GM12878 (cell line): ENCODE results near the gene CYP26B1. TPM values are rescaled to one million over a fixed set of nuclear protein-coding genes. Genes with fewer than 3 reads are reported as not detected.

ENCODE experiments used
- ATAC-seq: fragments of 200-7000 bp; cut with Tn5 transposase; 3 replicates; pipeline ENCODE4 v1.9.1; 2020; ENCODE audit warnings: mild to moderate bottlenecking, moderate library complexity
- BruUV-seq: library from RNA; stranded (reverse); fragments of 400-500 nt; replicated peaks from 2 replicates; lab custom pipeline; 2021; lab: Mats Ljungman, UMichigan
- CTCF ChIA-PET: fragments of 300-600 bp; sonication (Branson Sonifier 250); formaldehyde crosslinking; extraction: SDS; loops from one replicate; lab custom pipeline; 2021; ENCODE audit warnings: inconsistent platforms; lab: Yijun Ruan, JAX
- POLR2A ChIA-PET: fragments of 350-600 bp; formaldehyde crosslinking; extraction: SDS; loops from one replicate; lab custom pipeline; 2021; ENCODE audit warnings: inconsistent platforms; lab: Charles Lee
- RAD21 ChIA-PET: fragments of 300-600 bp; sonication (Branson Sonifier 250); formaldehyde crosslinking; loops from one replicate; lab custom pipeline; 2023; ENCODE audit warnings: antibody characterized with exemption; ENCODE audit not compliant: unreplicated experiment; lab: Charles Lee
- SMC1A ChIA-PET: fragments of 300-600 bp; sonication (Branson Sonifier 250); formaldehyde crosslinking; loops from one replicate; lab custom pipeline; 2023; ENCODE audit not compliant: unreplicated experiment, uncharacterized antibody; lab: Charles Lee
- DNase-seq: peaks from one replicate; pipeline ENCODE4 v3.0.0-alpha.2; 2011; ENCODE audit warnings: low read depth, low spot score
- FAIRE-seq: peaks from 3 replicates; lab custom pipeline; 2011; peaks lifted over from hg19 to GRCh38; lab: Jason Lieb, UNC
- H2AFZ ChIP-seq: 2 replicates; pipeline ENCODE4 v1.6.0; 2011; ENCODE audit warnings: low read depth, low read length, control low read depth; ENCODE audit not compliant: control insufficient read depth
- H3K27ac ChIP-seq: 2 replicates; pipeline ENCODE4 v1.5.1; 2011; ENCODE audit warnings: control low read depth; ENCODE audit not compliant: control insufficient read depth, insufficient read depth
- H3K27me3 ChIP-seq, 2 experiments: replicated peaks in 1 of 2; 2 replicates each; pipeline versions ENCODE4 v1.6.0 to v1.6.1; 2011; ENCODE audit warnings: low read length in 1 of 2; ENCODE audit not compliant: control insufficient read depth in 2 of 2, insufficient read depth in 2 of 2
- H3K36me3 ChIP-seq, 2 experiments: 2 replicates each; pipeline ENCODE4 v1.5.1; 2011; ENCODE audit warnings: low read length in 1 of 2; ENCODE audit not compliant: control insufficient read depth in 2 of 2, insufficient read depth in 2 of 2
- H3K4me1 ChIP-seq: 2 replicates; pipeline ENCODE4 v1.6.1; 2011; ENCODE audit warnings: mild to moderate bottlenecking, low read length, moderate library complexity, mixed read lengths; ENCODE audit not compliant: control insufficient read depth, insufficient read depth
- H3K4me2 ChIP-seq: 2 replicates; pipeline ENCODE4 v1.6.0; 2011; ENCODE audit warnings: control low read depth; ENCODE audit not compliant: control insufficient read depth, insufficient read depth
- H3K4me3 ChIP-seq: fragments of 200-600 bp; sonication (generic); 2 replicates; pipeline ENCODE4 v1.5.1; 2016
- H3K79me2 ChIP-seq: 2 replicates; pipeline ENCODE4 v1.6.0; 2011; ENCODE audit warnings: low read length; ENCODE audit not compliant: control insufficient read depth, insufficient read depth
- H3K9ac ChIP-seq: 2 replicates; pipeline ENCODE4 v1.8.0; 2011; ENCODE audit warnings: low read length, control low read depth, mixed read lengths; ENCODE audit not compliant: control insufficient read depth, insufficient read depth
- H3K9me3 ChIP-seq: replicated peaks from 3 replicates; pipeline ENCODE4 v1.5.1; 2011; ENCODE audit warnings: mild to moderate bottlenecking, low read length; ENCODE audit not compliant: control insufficient read depth, insufficient read depth
- H4K20me1 ChIP-seq: 2 replicates; pipeline ENCODE4 v1.6.0; 2011; ENCODE audit not compliant: control insufficient read depth, insufficient read depth
- CBX5 ChIP-seq: sonication (generic); IDR thresholded peaks from 2 replicates; pipeline ENCODE4 v1.6.1; 2016; ENCODE audit warnings: low read depth, moderate library complexity, mild to moderate bottlenecking, inconsistent platforms
- CHD1 ChIP-seq: IDR thresholded peaks from 2 replicates; pipeline ENCODE4 v1.6.1; 2012; ENCODE audit warnings: low read depth, low read length, improper control_type of control experiment
- EGR1 ChIP-seq, 2 experiments: IDR thresholded peaks; 1 replicate in 1 of 2; 2 replicates in 1 of 2; pipeline ENCODE4 v1.6.1; 2011 to 2012; ENCODE audit warnings: low read depth in 2 of 2, low read length in 2 of 2, borderline replicate concordance in 1 of 2, mild to moderate bottlenecking in 1 of 2, moderate library complexity in 1 of 2
- FOXM1 ChIP-seq: IDR thresholded peaks from 2 replicates; pipeline ENCODE4 v1.6.1; 2012; ENCODE audit warnings: low read depth, mild to moderate bottlenecking, inconsistent platforms, low read length, moderate library complexity
- GABPA ChIP-seq: IDR thresholded peaks from 2 replicates; pipeline ENCODE4 v1.6.1; 2014; ENCODE audit warnings: antibody characterized with exemption, low read depth, mild to moderate bottlenecking, inconsistent platforms
- NBN ChIP-seq: fragments of 450-650 bp; IDR thresholded peaks from 2 replicates; pipeline ENCODE4 v1.6.1; 2016
- NFXL1 ChIP-seq: fragments of 450-650 bp; IDR thresholded peaks from 2 replicates; pipeline ENCODE4 v1.6.1; 2017; ENCODE audit warnings: antibody characterized with exemption, mild to moderate bottlenecking, borderline replicate concordance
- PML ChIP-seq: IDR thresholded peaks from 2 replicates; pipeline ENCODE4 v1.6.1; 2012; ENCODE audit warnings: low read length, inconsistent platforms
- RAD51 ChIP-seq: fragments of 450-650 bp; IDR thresholded peaks from 2 replicates; pipeline ENCODE4 v1.6.1; 2016; ENCODE audit warnings: moderate library complexity, mild to moderate bottlenecking, inconsistent platforms
- ZBED1 ChIP-seq: IDR thresholded peaks from 2 replicates; pipeline ENCODE4 v1.6.1; 2016; ENCODE audit warnings: borderline replicate concordance
- ZNF207 ChIP-seq: fragments of 450-650 bp; IDR thresholded peaks from 2 replicates; pipeline ENCODE4 v1.6.1; 2014; ENCODE audit warnings: antibody characterized with exemption, mild to moderate bottlenecking, borderline replicate concordance
- WGBS: methylation state at CpG from one replicate; pipeline ENCODE4 v1.1.6; 2016; ENCODE audit warnings: low lambda C conversion rate; ENCODE audit not compliant: insufficient replicate concordance, insufficient coverage; ENCODE audit errors: missing lambda C conversion rate; 5-methylcytosine and 5-hydroxymethylcytosine counted together
- in situ Hi-C: fragments of 300-500 bp; cut with MboI; formaldehyde crosslinking; loops from 9 replicates; pipeline ENCODE4 v1.14.3; 2018; ENCODE audit warnings: mixed read lengths
- intact Hi-C: fragments of 100-400 bp; cut with micrococcal nuclease; formaldehyde crosslinking; loops from one replicate; pipeline ENCODE4 v1.14.2; 2022; ENCODE audit not compliant: unreplicated experiment
- polyA plus RNA-seq, 11 experiments: library from polyadenylated mRNA; depleted of rRNA in 4 of 11; unstranded in 6 of 11; stranded (reverse) in 5 of 11; fragments of >200 nt; fragmentation: Nextera tagmentation in 4 of 11; fragmentation: Illumina TruSeq in 1 of 11; extraction: Ambion mirVana in 4 of 11; extraction: Trizol in 1 of 11; gene quantifications; 1 replicate in 1 of 11; 2 replicates in 10 of 11; pipeline versions ENCODE4 v1.2.1 to v1.2.3, GENCODE V29; 2011 to 2016; ENCODE audit warnings: inconsistent platforms in 2 of 11, missing spikeins in 2 of 11, low read depth in 1 of 11
- total RNA-seq, 4 experiments: library from RNA; depleted of rRNA in 3 of 4; stranded (reverse); fragments of >200 nt in 3 of 4; fragmentation: Illumina TruSeq in 1 of 4; extraction: Trizol in 1 of 4; gene quantifications; 2 replicates each; pipeline versions ENCODE4 v1.2.1 to v1.2.3, GENCODE V29; 2013 to 2021
- TF ChIP-seq, protein P1 (sequence below): fragments of 150-350 bp; IDR thresholded peaks from 2 replicates; pipeline ENCODE4 v1.6.1; 2016; ENCODE audit warnings: low read depth, low read length
- TF ChIP-seq, protein P2 (sequence below): fragments of 450-650 bp; IDR thresholded peaks from 2 replicates; pipeline ENCODE4 v1.6.1; 2014; ENCODE audit warnings: mild to moderate bottlenecking
- TF ChIP-seq, protein P3 (sequence below): IDR thresholded peaks from 2 replicates; pipeline ENCODE4 v1.6.1; 2012; ENCODE audit warnings: low read depth, low read length, improper control_type of control experiment

CYP26B1 gene
- total and polyA plus RNA-seq, 10 of the 15 experiments (the other 5 are each of a cell fraction or from before 2014, with no cell fraction given): not detected

DNA sequence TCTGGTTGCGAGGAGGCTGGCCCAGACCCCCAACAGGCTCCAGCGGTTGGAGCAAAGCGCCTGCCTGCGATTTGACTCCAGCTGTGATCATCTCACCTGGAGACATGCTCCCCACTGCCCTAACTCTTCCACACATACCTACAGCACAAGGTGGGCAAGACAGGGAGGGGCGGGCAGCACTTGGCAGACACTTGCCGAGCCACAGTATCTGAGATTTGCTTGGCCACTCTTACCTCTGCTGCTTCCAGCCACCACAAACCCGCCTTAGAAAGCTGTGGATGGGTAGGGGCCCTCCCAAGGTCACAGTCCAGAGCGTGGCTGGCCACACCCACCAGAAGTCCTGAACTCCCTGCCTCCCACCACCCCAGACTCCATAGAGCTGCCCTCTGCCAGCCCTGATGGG lies 8.2 kb downstream of the CYP26B1 start:
- no peak for ATAC-seq
- no peak for DNase-seq
- Histone ChIP-seq H2AFZ (no peak overlapping the region), H3K36me3 (no peaks in the 10 kb centered on the region), H3K4me1 (no peaks in the 10 kb centered on the region), H3K9me3 (no peaks in the 10 kb centered on the region), H3K9ac (no peak overlapping the region), H3K4me2 (no peak overlapping the region), H3K4me3 (no peak overlapping the region)
- intact Hi-C loops: loop anchor here (5.0 kb wide), 2 partner anchors 217 to 592 kb away; no protein-coding TSS in a partner anchor
- FAIRE-seq: no peak
- CTCF ChIA-PET: no interaction called here
- in situ Hi-C loops: loop anchor here (25.0 kb wide), 1 partner anchor 852 kb away; no protein-coding TSS in a partner anchor
- 46% methylated on average over 8 of the region's 8 CpGs for WGBS
- POLR2A ChIA-PET: no interaction called here
- RAD21 ChIA-PET: interaction anchor here (1.5 kb wide), 1 partner anchor 11 kb away, joined by 5 read pairs; no protein-coding TSS in a partner anchor
- BruUV-seq: no TSS peak
- no peak for TF ChIP-seq CBX5
- TF ChIP-seq RAD51: no peak
- TF ChIP-seq CHD1: no peak
- TF ChIP-seq EGR1 (IDR thresholded peaks at IDR 0.05; ENCODE audit: borderline replicate concordance in 1 of 2, low read depth in 2 of 2, low read length in 2 of 2): no peak
- TF ChIP-seq NFXL1: no peak
- TF ChIP-seq, protein P1, sequence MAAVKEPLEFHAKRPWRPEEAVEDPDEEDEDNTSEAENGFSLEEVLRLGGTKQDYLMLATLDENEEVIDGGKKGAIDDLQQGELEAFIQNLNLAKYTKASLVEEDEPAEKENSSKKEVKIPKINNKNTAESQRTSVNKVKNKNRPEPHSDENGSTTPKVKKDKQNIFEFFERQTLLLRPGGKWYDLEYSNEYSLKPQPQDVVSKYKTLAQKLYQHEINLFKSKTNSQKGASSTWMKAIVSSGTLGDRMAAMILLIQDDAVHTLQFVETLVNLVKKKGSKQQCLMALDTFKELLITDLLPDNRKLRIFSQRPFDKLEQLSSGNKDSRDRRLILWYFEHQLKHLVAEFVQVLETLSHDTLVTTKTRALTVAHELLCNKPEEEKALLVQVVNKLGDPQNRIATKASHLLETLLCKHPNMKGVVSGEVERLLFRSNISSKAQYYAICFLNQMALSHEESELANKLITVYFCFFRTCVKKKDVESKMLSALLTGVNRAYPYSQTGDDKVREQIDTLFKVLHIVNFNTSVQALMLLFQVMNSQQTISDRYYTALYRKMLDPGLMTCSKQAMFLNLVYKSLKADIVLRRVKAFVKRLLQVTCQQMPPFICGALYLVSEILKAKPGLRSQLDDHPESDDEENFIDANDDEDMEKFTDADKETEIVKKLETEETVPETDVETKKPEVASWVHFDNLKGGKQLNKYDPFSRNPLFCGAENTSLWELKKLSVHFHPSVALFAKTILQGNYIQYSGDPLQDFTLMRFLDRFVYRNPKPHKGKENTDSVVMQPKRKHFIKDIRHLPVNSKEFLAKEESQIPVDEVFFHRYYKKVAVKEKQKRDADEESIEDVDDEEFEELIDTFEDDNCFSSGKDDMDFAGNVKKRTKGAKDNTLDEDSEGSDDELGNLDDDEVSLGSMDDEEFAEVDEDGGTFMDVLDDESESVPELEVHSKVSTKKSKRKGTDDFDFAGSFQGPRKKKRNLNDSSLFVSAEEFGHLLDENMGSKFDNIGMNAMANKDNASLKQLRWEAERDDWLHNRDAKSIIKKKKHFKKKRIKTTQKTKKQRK: no peak
- TF ChIP-seq ZNF207: no peak
- TF ChIP-seq, protein P2, sequence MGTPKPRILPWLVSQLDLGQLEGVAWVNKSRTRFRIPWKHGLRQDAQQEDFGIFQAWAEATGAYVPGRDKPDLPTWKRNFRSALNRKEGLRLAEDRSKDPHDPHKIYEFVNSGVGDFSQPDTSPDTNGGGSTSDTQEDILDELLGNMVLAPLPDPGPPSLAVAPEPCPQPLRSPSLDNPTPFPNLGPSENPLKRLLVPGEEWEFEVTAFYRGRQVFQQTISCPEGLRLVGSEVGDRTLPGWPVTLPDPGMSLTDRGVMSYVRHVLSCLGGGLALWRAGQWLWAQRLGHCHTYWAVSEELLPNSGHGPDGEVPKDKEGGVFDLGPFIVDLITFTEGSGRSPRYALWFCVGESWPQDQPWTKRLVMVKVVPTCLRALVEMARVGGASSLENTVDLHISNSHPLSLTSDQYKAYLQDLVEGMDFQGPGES: no peak
- TF ChIP-seq, protein P3, sequence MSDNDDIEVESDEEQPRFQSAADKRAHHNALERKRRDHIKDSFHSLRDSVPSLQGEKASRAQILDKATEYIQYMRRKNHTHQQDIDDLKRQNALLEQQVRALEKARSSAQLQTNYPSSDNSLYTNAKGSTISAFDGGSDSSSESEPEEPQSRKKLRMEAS: no peak
- no peak for TF ChIP-seq NBN
- no peak for TF ChIP-seq GABPA
- TF ChIP-seq PML: no peak
- no peak for TF ChIP-seq ZBED1
- TF ChIP-seq FOXM1: no peak
- TF ChIP-seq, all 136 proteins: peak for 0
- Histone ChIP-seq H4K20me1 (no peaks in the 10 kb centered on the region), H3K27me3 (peaks cover 2 to 3% of the 10 kb centered on the region in 2 experiments; a peak in 2 of 4 replicates), H3K27ac (no peak overlapping the region), H3K79me2 (no peaks in the 10 kb centered on the region)
- SMC1A ChIA-PET: no interaction called here
